Breast epithelium (tissue), 4 donors: ENCODE measurements around the gene KLHDC4. TPM values are rescaled to one million over a fixed set of nuclear protein-coding genes. Genes with fewer than 3 reads are reported as not detected.

ENCODE experiments used
- DNase-seq, 2 donors: peaks; one replicate each; pipeline ENCODE4 v3.0.0-alpha.2; 2019; ENCODE audit warnings: low spot score in 2 of 2
- H3K27ac ChIP-seq, 2 donors: fragments of 200-600 bp; sonication (generic) in 1 of 2; one replicate each; pipeline ENCODE4 v1.5.1; 2016 to 2019; ENCODE audit warnings: mild to moderate bottlenecking in 1 of 2
- H3K27me3 ChIP-seq, 2 donors: fragments of 200-600 bp; sonication (generic) in 1 of 2; one replicate each; pipeline versions ENCODE4 v1.5.1 to v1.6.0; 2017 to 2019; ENCODE audit warnings: control low read depth in 1 of 2, mild to moderate bottlenecking in 1 of 2
- H3K36me3 ChIP-seq: fragments of 200-600 bp; one replicate; pipeline ENCODE4 v1.5.1; 2019
- H3K4me1 ChIP-seq, 2 donors: fragments of 200-600 bp; sonication (generic); one replicate each; pipeline ENCODE4 v1.5.1; 2016 to 2019; ENCODE audit warnings: control low read depth in 1 of 2
- H3K4me3 ChIP-seq, 3 donors: fragments of 200-600 bp; sonication (generic); 1 replicate in 2 of 3; 2 replicates in 1 of 3; pipeline ENCODE4 v1.5.1; 2016 to 2019; ENCODE audit warnings: mild to moderate bottlenecking in 3 of 3, moderate library complexity in 2 of 3
- H3K9me3 ChIP-seq, 2 donors: fragments of 200-600 bp; sonication (generic) in 1 of 2; one replicate each; pipeline ENCODE4 v1.5.1; 2016 to 2019; ENCODE audit warnings: control low read depth in 1 of 2
- POLR2A ChIP-seq: fragments of 450-650 bp; IDR thresholded peaks from one replicate; pipeline ENCODE4 v1.6.1; 2016; ENCODE audit warnings: antibody characterized with exemption, mild to moderate bottlenecking, moderate library complexity
- POLR2AphosphoS5 ChIP-seq, 3 donors: sonication (generic); formaldehyde crosslinking; IDR thresholded peaks; one replicate each; pipeline ENCODE4 v1.6.1; 2017; ENCODE audit warnings: antibody characterized with exemption in 3 of 3
- intact Hi-C: fragments of 100-400 bp; cut with DNase I; formaldehyde crosslinking; loops from one replicate; pipeline ENCODE4 v1.15.1; 2023; ENCODE audit warnings: low total_unique reads
- total RNA-seq, 3 donors: library from RNA; depleted of rRNA; stranded (reverse); fragments of >200 nt; gene quantifications; one replicate each; pipeline ENCODE4 v1.1.0, GENCODE V29; 2016
- TF ChIP-seq, protein P1 (sequence below), 3 donors: fragments of 450-650 bp; IDR thresholded peaks; one replicate each; pipeline ENCODE4 v1.5.1; 2016 to 2017; ENCODE audit warnings: antibody characterized with exemption in 3 of 3, mild to moderate bottlenecking in 3 of 3, moderate library complexity in 3 of 3

The KLHDC4 gene
- total RNA-seq, 3 donors from 2014 or later: 25.9 to 35.6 (median 32.4) TPM

DNA sequence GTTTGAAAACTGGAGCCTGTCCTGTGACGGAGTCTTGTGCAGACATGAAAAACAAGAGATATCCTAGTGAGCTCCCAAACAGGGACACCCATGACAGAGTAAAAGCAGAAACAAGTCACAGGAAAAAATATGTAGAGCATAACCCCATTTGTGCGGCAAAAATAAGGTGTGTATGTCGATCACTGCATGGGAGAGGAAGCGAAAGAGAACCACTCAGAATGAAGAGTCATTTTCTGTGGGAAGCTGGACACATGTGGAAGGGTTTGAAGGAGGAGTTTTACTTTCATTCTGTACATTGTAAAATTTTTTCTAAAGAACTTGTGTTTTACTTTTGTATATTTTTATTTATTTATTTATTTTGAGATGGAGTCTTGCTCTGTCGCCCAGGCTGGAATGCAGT lies 91.4 kb downstream of the KLHDC4 start:
- Histone ChIP-seq H3K4me1 (no peaks in the 10 kb centered on the region), H3K4me3 (no peak overlapping the region), H3K27me3 (peaks cover 0 to 29% of the 10 kb centered on the region in 2 donors), H3K36me3 (no peaks in the 10 kb centered on the region), H3K9me3 (no peaks in the 10 kb centered on the region), H3K27ac (no peak overlapping the region)
- TF ChIP-seq POLR2A (no peak), POLR2AphosphoS5 (IDR thresholded peaks at IDR 0.05) (no peak)
- TF ChIP-seq, protein P1, sequence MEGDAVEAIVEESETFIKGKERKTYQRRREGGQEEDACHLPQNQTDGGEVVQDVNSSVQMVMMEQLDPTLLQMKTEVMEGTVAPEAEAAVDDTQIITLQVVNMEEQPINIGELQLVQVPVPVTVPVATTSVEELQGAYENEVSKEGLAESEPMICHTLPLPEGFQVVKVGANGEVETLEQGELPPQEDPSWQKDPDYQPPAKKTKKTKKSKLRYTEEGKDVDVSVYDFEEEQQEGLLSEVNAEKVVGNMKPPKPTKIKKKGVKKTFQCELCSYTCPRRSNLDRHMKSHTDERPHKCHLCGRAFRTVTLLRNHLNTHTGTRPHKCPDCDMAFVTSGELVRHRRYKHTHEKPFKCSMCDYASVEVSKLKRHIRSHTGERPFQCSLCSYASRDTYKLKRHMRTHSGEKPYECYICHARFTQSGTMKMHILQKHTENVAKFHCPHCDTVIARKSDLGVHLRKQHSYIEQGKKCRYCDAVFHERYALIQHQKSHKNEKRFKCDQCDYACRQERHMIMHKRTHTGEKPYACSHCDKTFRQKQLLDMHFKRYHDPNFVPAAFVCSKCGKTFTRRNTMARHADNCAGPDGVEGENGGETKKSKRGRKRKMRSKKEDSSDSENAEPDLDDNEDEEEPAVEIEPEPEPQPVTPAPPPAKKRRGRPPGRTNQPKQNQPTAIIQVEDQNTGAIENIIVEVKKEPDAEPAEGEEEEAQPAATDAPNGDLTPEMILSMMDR (IDR thresholded peaks at IDR 0.05): no peak
- intact Hi-C loops: no loop called here
- no peak for DNase-seq

DNA sequence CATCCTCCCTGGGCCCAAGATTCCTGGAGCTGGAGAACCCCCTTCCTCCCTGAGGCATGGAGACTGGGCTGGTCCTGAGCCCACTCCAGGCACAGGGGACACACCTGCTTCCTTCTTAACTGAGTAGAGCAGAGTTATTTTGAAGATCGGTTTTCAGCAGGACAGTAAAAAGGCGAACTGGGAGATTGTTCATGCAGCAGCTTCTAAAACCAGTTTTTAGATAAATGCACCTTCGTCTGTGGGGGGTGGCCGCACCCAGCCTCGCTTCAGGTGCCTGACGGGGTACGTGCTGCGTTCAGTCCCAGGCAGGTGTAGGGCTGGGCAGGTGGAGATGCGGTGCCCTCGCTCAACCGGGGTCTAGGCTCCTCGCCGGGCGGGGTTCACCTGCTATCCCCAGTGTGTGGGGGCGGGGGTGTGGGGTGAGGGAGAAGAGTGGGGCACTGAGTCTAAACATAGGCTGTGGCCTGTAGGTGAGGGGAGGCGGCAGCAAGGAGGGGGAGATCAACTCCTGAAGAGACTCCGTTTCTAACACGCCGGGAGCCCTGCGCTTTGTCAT lies 94.0 kb downstream of the KLHDC4 start:
- Histone ChIP-seq H3K36me3 (no peaks in the 10 kb centered on the region), H3K9me3 (no peaks in the 10 kb centered on the region), H3K27me3 (peaks cover 0 to 44% of the 10 kb centered on the region in 2 donors), H3K27ac (no peak overlapping the region), H3K4me1 (no peaks in the 10 kb centered on the region), H3K4me3 (no peak overlapping the region)
- TF ChIP-seq POLR2AphosphoS5 (IDR thresholded peaks at IDR 0.05) (no peak), POLR2A (no peak)
- TF ChIP-seq, protein P1 (IDR thresholded peaks at IDR 0.05): no peak
- intact Hi-C loops: no loop called here
- DNase-seq: no peak

DNA sequence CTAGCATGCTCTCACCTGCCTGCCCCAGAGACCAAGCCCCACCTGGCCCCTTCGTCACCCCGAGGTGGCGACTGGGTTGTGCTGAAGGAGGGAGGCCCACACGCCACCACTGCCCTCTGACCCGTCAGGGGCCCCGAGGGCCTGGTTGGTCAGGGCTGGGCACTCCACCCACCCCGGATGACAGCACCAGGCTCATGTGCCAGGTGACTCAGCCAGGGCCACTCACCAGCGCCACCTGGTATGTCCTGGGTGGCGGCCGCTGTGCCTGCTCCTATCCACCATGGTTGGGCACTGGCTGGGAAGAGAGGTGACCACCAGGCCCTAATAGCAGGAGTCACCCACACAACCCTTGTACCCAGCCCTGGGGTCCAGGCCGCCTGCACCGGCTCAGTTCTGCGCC lies 94.6 kb downstream of the KLHDC4 start:
- intact Hi-C loops: no loop called here
- Histone ChIP-seq H3K27me3 (peaks cover 0 to 49% of the 10 kb centered on the region in 2 donors), H3K4me1 (no peaks in the 10 kb centered on the region), H3K27ac (no peak overlapping the region), H3K9me3 (no peaks in the 10 kb centered on the region), H3K36me3 (no peaks in the 10 kb centered on the region), H3K4me3 (no peak overlapping the region)
- TF ChIP-seq POLR2A (no peak), POLR2AphosphoS5 (IDR thresholded peaks at IDR 0.05) (no peak)
- TF ChIP-seq, protein P1 (IDR thresholded peaks at IDR 0.05): no peak
- DNase-seq: no peak

DNA sequence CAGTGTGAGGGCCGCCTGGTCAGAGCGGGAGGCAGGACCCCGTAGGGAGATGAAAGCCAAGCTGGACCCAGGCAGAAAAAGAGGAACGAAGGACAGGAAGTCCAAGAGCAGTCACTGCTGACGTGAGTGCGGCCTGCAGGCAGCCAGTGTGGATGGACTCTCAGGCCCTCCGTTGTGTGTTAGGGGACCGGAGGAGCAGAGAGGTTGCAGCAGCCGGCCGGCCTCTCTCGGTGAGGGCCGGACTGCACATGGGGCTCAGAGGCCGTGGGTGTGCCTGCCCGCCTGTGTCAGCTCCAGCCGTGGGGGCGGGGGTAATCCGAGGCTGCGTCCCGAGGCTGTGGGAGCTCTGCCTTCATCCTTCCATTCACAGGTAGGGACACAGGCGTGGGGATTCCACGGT lies 96.1 kb downstream of the KLHDC4 start:
- no peak overlapping the region for H3K27ac ChIP-seq
- peaks cover 0 to 49% of the 10 kb centered on the region in 2 donors for H3K27me3 ChIP-seq
- H3K36me3 ChIP-seq: no peaks in the 10 kb centered on the region
- DNase-seq: no peak
- no peaks in the 10 kb centered on the region for H3K4me1 ChIP-seq
- TF ChIP-seq, protein P1 (IDR thresholded peaks at IDR 0.05): no peak
- TF ChIP-seq POLR2AphosphoS5 (IDR thresholded peaks at IDR 0.05) (no peak), POLR2A (no peak)
- intact Hi-C loops: no loop called here
- H3K9me3 ChIP-seq: no peaks in the 10 kb centered on the region
- no peak overlapping the region for H3K4me3 ChIP-seq

DNA sequence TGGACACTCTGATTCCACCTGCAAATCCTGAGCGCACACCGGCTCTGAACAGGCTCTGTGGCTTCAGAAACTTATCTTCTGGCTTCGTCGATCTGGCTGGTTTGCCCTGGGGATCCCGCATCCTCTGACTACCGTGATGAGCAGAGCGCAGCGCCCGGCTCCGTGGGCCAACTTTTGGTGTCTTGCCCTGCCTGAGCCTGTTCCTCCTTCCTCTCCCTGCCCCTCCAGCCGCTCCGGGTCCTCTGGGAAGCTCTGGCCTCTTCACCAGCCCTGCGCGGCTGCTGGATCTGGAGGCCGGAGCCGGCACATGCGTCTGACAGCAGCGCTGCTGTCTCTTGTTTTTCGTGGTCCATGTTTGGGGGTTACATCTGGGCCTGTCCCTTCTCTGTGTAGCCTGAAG lies 97.8 kb downstream of the KLHDC4 start:
- intact Hi-C loops: no loop called here
- H3K4me3 ChIP-seq: no peak overlapping the region

More for the DNA sequence above, 97.8 kb downstream of the KLHDC4 start:
- H3K27ac ChIP-seq: no peak overlapping the region
- H3K4me1 ChIP-seq: no peaks in the 10 kb centered on the region
- no peaks in the 10 kb centered on the region for H3K36me3 ChIP-seq
- no peak for TF ChIP-seq POLR2A
- TF ChIP-seq, protein P1 (IDR thresholded peaks at IDR 0.05): no peak
- TF ChIP-seq POLR2AphosphoS5 (IDR thresholded peaks at IDR 0.05): no peak
- peaks cover 0 to 52% of the 10 kb centered on the region in 2 donors for H3K27me3 ChIP-seq
- no peaks in the 10 kb centered on the region for H3K9me3 ChIP-seq
- DNase-seq: no peak
